ENCODE data around the gene RIMBP2.

RIMBP2 gene

DNA sequence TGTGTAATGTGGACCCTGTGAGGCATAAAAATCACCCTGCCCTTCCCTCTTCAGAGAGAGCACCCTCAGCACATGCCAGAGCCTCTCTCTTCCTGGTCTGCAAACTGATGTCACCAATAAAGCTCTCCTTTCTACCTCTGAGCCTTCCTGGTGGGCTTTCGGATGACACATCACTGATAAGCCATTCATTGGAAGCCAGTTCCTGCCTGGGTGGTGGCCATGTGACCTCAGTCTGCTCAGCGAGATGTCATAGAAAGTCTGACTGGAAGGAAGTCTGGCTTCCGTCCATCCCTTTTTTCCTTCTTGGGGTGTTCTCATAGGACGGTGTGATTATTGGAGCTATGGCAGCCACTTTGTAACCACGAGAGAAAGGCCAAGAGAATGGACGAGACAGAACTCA is 282.7 kb downstream of the RIMBP2 start:
- DNase-seq: no peak

- no peak for DNase-seq
Measured at GRCh38 chr12:130431176-130431575, 284.9 kb downstream of the RIMBP2 start.

- DNase-seq: no peak
Measured at GRCh38 chr12:130429656-130430505, 286.2 kb downstream of the RIMBP2 start.

- no peak for DNase-seq
Measured at GRCh38 chr12:130428116-130428515, 288.0 kb downstream of the RIMBP2 start.

DNA sequence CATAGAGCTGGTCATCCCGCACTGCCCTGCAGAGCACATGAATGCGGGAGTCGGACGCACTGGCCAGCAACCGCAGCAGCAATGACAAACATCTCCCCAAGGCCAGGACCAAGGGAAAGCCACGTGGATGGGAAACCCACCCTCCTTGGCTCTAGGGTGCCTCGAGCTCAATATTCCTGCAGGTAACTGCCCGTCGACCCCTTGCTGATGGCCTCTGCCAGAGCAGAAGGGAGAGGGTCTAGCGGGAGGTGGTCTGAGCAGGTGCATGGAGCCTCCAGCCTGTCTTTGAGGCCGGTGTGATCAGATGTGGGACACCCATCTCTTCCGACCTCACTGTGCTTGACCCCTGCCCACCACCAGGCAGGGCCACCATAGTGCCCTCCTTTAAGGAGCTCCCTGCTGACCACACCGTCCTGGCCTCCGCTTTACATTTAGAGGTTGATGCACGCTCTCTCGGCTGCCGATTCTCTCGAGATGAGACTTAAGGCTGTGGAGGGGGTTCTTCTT is 288.7 kb downstream of the RIMBP2 start:
- no peak for DNase-seq

DNA sequence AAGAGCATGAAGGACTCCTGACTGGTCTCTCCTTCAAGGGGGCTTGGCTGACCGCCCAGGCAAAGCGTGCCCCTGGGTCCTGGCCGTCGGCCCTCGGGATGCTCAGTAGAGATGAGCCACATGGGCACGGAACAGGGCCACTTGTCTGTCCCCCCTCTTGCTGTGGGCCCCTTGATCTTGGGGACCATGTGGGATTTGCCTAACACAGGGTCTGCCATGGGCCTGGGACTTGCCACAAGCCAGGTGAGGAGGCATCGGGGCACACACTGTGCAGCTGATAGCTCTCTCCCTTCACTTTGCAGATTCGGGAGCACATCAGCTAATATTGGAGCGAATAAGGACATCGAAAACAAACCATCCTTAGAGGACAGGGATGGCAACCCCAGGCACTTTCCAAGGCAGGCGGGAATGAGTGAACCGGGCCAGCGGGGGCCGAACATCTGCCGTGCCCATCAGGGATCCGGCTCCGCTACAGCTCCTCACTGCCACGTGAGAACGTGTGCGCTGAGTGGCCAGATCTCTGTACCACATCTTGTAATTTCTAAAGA is 290.3 kb downstream of the RIMBP2 start:
- no peak for DNase-seq

DNA sequence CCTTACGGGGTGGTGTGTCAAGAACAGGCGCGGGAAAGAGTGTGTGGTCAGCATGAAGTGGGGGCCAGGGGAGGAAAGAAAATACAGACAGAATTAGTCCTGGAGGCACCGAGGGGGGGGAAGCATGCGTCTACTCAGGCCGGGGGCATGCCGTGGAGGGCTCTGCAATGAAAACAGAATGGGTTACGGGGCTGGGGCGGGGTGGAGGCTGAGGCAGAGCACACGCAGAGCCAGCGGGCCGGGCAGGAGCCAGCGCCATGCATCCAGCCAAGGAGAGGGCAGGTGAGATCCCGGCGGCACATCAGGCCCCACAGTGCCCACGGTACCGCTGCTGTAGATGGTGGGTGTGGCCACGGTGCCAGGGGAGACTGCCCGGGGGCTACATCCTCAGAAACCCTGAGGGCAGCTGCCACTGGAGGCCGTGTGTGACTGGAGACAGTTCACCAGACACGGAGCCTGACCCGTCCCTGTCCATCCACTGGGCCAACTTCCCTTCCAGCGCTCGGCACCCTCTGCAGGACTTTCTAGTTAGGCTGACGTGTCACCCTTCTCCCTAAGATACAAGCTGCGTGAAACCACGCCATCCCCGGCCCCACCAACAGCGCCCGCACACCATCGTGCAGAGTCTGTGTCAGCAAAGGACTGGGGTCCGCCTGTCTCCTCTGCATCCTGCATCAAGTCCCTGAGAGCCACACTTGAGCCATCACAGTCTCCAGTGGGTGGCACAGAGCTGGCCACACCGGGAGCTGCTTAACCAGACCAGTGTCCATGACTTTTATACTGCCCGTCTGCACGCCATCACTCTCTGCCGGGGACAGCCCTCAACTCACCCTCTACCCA is 291.0 kb downstream of the RIMBP2 start:
- DNase-seq: no peak

DNA sequence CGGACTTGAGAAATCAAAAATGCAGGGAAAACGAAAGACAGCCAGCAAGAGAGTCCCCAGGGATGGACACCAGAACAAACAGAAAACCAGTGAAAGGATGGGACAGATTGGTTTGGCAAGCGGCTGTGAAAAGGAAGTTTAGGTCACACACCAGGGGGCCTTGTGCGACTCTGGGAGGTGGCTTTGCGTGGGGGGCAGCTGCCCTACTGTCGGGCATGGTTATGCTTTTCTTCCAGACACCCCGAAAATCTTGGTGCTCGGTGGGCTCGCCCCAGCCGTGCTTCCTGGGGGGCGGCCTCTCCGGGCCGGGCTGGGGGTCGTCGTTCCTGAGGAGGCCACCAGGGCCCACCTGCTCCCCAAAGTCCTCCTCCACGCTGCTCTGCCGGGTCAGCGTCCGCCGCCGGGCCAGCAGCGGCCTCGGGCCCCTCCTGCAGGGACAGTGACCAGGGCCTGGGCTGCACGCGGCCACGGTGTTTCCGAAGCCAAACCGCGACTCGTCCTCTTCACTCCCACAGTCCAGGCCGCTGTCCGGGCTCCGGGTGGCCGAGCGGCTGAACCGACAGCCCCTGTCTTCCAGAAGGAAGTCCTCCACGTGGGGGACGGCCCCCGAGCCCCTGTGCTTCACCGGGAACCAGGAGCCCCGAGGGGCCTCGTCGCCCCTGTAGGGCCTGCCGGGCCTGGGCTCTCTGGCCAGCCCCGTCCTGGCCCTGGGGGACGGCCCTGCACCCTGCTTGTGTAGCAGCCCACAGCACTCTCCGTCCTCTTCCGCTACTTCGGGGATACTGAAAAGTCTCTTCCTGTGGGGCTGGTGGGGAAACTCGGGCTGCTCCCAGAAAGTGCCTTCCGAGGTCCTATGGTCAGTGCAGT is 291.9 kb downstream of the RIMBP2 start:
- no peak for DNase-seq

DNA sequence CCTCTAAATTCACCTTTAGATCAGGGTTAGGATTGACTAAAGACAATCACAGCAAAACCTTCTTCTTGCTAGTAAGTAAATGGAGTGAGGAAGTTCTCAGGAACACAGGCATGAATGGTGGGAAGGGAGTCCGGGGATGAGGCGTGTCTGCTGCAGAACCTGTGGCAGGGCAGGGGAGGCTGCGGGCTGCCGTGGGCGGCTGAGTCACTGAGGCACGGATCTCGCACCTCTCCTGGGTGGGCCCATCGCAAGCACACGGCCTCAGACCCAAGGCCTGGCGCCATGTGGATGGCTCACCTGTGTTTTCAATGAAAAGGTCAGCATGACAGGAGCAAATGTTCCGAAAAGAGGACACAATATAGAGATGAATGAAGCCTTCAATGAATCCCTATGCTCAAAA is 293.0 kb downstream of the RIMBP2 start:
- no peak for DNase-seq

- no peak for DNase-seq
Measured at GRCh38 chr12:130422676-130423075, 293.4 kb downstream of the RIMBP2 start.

DNA sequence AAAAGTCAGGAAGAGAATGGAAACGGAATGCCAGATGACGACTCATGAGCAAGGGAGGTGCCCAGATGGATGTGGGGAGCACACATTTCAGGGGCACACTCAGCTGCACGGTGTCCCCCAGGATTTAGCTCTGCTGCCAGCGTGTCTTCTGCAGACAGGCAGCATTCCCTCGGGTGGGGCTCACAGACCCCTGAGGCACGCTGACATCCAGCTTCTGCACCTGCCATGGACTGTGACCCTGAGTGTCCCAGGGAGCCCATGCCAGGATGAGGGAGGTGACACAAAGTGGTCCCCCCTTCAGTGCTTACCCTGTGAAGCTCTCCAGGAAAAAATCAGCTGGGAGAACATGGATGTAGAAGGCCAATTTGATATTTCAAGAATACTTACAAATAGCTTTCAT is 294.2 kb downstream of the RIMBP2 start:
- no peak for DNase-seq

DNA sequence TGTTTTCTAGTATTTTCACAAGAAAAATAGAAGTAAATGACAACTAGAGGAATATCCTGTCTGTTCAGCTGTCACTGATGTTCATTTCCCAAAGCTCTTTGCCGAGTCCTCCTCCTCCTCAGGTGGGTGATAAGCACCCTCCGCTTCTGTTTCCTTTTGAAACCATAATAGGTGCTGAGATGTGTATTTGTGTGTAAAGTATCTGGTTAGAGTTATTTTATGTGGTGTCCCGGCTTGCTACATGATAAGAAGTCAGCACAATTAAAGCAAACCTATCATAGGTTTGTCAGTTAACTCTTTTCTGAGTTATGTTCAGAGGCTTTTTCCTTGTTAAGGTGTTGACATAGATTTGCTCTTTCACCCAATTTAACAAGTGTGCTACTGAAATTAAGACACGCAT is 296.0 kb downstream of the RIMBP2 start:
- DNase-seq: no peak

DNA sequence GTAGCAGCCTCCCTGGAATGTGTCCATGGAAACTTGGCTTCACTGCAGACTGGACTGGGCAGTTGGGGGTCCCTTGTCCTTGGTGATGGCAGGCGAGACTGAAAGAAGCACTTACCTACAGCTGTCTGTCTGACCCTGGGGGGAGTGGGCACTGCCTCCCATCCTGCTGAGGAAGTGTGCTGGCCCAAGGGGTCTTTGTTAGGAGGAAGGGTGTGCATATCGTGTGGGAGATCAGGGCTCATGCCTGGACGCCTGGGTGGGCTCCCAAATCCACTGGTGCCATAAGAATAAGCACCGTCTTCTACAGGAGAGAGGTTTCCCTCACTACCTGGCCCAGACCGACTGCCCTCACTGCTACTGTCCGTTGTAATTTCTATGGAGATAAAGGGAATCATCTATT is 297.0 kb downstream of the RIMBP2 start:
- DNase-seq: no peak

DNA sequence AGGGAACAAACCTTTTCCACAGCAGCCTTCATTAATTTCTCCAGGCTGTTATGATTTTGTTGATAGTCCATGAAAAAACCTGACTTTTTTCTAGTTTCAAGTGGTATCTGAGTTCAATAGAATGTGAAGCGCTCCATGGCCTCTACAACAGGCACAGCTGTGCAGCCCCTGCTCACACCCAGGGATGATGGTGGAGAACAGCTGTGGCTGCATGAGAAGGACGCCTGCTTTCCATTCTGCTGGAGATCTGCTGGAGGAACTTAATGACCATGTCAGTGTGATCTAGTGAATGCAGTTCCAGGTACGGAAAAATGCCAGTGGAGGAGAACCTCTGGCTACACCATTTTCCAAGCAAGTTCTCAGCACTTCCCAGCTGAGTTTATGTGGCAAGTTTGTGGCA is 297.8 kb downstream of the RIMBP2 start:
- no peak for DNase-seq

- DNase-seq: no peak
Measured at GRCh38 chr12:130414381-130414780, 301.7 kb downstream of the RIMBP2 start.

- DNase-seq: no peak
Measured at GRCh38 chr12:130413909-130414308, 302.2 kb downstream of the RIMBP2 start.

- DNase-seq: no peak
Measured at GRCh38 chr12:130412384-130412783, 303.7 kb downstream of the RIMBP2 start.

- no peak for DNase-seq
Measured at GRCh38 chr12:130405332-130405731, 310.8 kb downstream of the RIMBP2 start.

DNA sequence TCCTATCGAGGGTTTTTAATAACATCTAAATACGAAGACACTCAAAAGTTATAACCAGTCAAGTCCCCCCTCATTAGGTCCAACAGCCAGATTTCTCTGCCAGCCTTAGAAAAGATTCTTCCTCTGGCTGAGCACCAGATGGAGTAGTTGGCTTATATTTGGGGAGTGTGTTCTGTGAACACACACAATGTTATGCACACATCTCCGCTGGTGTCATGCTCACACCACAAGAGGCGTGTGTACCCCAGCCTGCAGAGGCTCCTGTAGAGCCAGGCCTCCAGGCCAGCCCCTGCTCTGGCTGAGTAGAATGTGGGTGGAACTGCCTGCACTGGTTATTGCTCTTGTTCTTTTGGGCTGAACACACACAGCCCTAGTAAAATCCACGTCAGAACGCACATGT is 314.4 kb downstream of the RIMBP2 start:
- DNase-seq: no peak

GRCh38 chr12:130398100-130398848 is 317.8 kb downstream of the RIMBP2 start:
- no peak for DNase-seq

DNA sequence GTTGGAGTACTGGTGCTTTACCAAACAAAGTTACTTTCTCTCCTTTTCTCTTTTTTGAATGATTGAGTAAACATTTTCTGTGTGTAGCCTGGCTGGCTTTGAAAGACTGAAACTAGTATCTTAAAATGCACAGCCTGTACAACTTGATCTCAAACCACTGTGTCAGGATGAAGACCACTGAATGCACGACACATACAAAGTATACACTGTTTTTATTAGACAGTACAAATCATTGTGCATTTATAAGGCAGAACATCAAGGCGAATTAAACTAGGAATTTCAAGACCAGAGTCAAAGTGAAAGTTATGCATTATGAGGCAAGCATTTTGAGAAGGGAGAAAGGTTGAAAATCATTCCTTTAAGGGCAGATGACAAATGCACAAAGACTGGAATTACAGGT is 319.4 kb downstream of the RIMBP2 start:
- no peak for DNase-seq

DNA sequence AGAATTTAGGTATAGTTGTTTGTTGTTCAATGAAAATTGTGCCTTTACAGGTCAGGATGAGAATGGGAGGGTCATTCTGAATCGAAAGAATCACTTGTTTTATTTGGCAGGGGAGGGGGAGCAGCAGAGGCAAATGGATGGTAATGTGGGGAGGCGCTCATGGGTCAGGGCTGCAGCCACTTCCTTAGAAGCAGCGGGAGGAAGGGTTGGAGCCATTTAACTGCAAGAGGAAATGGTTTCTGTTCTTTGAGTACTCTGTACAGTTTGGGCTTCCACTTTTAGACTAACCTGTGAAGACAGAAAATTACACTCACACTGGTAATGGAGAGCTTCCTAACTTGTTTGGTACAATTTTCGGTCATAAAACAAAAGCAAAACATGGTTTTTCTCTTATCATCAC is 321.2 kb downstream of the RIMBP2 start:
- no peak for DNase-seq

Data from activated naive CD4-positive, alpha-beta T cell treated with Interleukin-2 at 50 U/mL for 16 hours (primary cell).